Stomach (tissue), 9 donors: Measurements from ENCODE around the gene CLEC5A. TPM values are rescaled to one million over a fixed set of nuclear protein-coding genes. Genes with fewer than 3 reads are reported as not detected.

Experiments
- DNase-seq, 2 donors: peaks; one replicate each; pipeline versions ENCODE4 v3.0.0 to v3.0.0-alpha.2; 2013 to 2019
- H3K27ac ChIP-seq, 5 donors: fragments of 200-600 bp in 4 of 5; sonication (generic) in 4 of 5; one replicate each; pipeline ENCODE4 v1.5.1; 2013 to 2019; ENCODE audit warnings: mild to moderate bottlenecking in 1 of 5, moderate library complexity in 1 of 5
- H3K27me3 ChIP-seq, 3 donors: fragments of 200-600 bp; sonication (generic); one replicate each; pipeline ENCODE4 v1.5.1; 2017 to 2019; ENCODE audit warnings: mixed run types in 1 of 3
- H3K36me3 ChIP-seq, 4 donors: fragments of 200-600 bp; sonication (generic); 1 replicate in 3 of 4; 2 replicates in 1 of 4; pipeline ENCODE4 v1.5.1; 2016 to 2019
- H3K4me1 ChIP-seq, 4 donors: fragments of 200-600 bp; sonication (generic); one replicate each; pipeline ENCODE4 v1.5.1; 2016 to 2019
- H3K4me3 ChIP-seq, 4 donors: fragments of 200-600 bp; sonication (generic) in 3 of 4; one replicate each; pipeline ENCODE4 v1.5.1; 2016 to 2019; ENCODE audit warnings: mild to moderate bottlenecking in 1 of 4
- H3K9me3 ChIP-seq, 4 donors: fragments of 200-600 bp; sonication (generic); one replicate each; pipeline ENCODE4 v1.5.1; 2016 to 2019
- CTCF ChIP-seq, 7 experiments: fragments of 450-650 bp in 4 of 7; fragments of 200-600 bp in 3 of 7; sonication (generic) in 3 of 7; IDR thresholded peaks; one replicate each; pipeline ENCODE4 v1.5.1; 2016 to 2019; ENCODE audit warnings: antibody characterized with exemption in 7 of 7, control low read depth in 2 of 7, mild to moderate bottlenecking in 1 of 7
- EP300 ChIP-seq: sonication (generic); formaldehyde crosslinking; IDR thresholded peaks from one replicate; pipeline ENCODE4 v1.6.1; 2017; ENCODE audit warnings: antibody characterized with exemption
- POLR2A ChIP-seq, 4 donors: fragments of 450-650 bp; IDR thresholded peaks; one replicate each; pipeline ENCODE4 v1.6.1; 2016; ENCODE audit warnings: antibody characterized with exemption in 4 of 4, control low read depth in 2 of 4, mild to moderate bottlenecking in 1 of 4, moderate library complexity in 1 of 4
- POLR2AphosphoS5 ChIP-seq, 3 donors: sonication (generic); formaldehyde crosslinking; IDR thresholded peaks; one replicate each; pipeline ENCODE4 v1.6.1; 2016; ENCODE audit warnings: antibody characterized with exemption in 3 of 3
- WGBS, 5 donors: extraction: QIAGEN DNeasy Blood & Tissue Kit in 3 of 5; methylation state at CpG; one replicate each; pipeline versions ENCODE4 v1.1.5 to v1.1.7; 2013 to 2018; 5-methylcytosine and 5-hydroxymethylcytosine counted together
- intact Hi-C: fragments of 100-400 bp; cut with DNase I; formaldehyde crosslinking; loops from one replicate; pipeline ENCODE4 v1.15.1; 2023; ENCODE audit warnings: low total_unique reads
- polyA plus RNA-seq, 3 donors: library from polyadenylated mRNA; stranded (reverse); fragments of 200-250 nt; gene quantifications; one replicate each; pipeline ENCODE4 v1.2.3, GENCODE V29; 2013
- total RNA-seq, 5 donors: library from RNA; depleted of rRNA; stranded (reverse); fragments of >200 nt; gene quantifications; one replicate each; pipeline versions ENCODE4 v1.1.0 to v1.2.3, GENCODE V29; 2014 to 2016
- donor health status: healthy with polysubstance abuse.
- donor health status: Bipolar disorder and iron deficiency.
- donor health status: healthy.

Gene CLEC5A
- total and polyA plus RNA-seq, 8 donors = 0.10 to 1.4 (median 0.31) TPM; not detected in 3

- H3K4me1 ChIP-seq = no peaks in the 10 kb centered on the region
- WGBS, 5 donors = 79 to 88% (median 86%) methylated on average over 2 to 3 of the region's 3 CpGs
- intact Hi-C loops = no loop called here
- TF ChIP-seq EP300 (no peak), CTCF (IDR thresholded peaks at IDR 0.05) (no peak), POLR2AphosphoS5 (IDR thresholded peaks at IDR 0.05) (no peak), POLR2A (IDR thresholded peaks at IDR 0.05) (no peak)
- no peak for DNase-seq
- H3K9me3 ChIP-seq = peaks cover 0 to 30% (median 3%) of the 10 kb centered on the region in 4 donors
- no peak overlapping the region for H3K27ac ChIP-seq
- no peaks in the 10 kb centered on the region for H3K36me3 ChIP-seq
- no peaks in the 10 kb centered on the region for H3K27me3 ChIP-seq
- no peak overlapping the region for H3K4me3 ChIP-seq
Measured at GRCh38 chr7:141877365-141877764, 69.4 kb downstream of the CLEC5A start.

Other genes with a start within 250 kb of the CLEC5A start
- 10 to 100 TPM; 10.5 to 80.2 (median 47.2) TPM for gene DENND11, start 244.8 kb downstream of the CLEC5A start, total RNA-seq
- gene DENND11, start 244.8 kb downstream of the CLEC5A start, polyA plus RNA-seq = 10 to 100 TPM in 1 of 3 donors, 1 to 10 TPM in 2; 5.8 to 13.0 (median 9.5) TPM
- gene WEE2, start 238.6 kb downstream of the CLEC5A start, total RNA-seq = under 1 TPM in 1 of 5 donors, not detected in 4; 0.37 TPM
- gene WEE2, start 238.6 kb downstream of the CLEC5A start, polyA plus RNA-seq = not detected
- 100 to 1,000 TPM in 1 of 5 donors, 10 to 100 TPM in 4; 17.4 to 145 (median 59.8) TPM for gene SSBP1, start 208.6 kb downstream of the CLEC5A start, total RNA-seq
- gene SSBP1, start 208.6 kb downstream of the CLEC5A start, polyA plus RNA-seq = 100 to 1,000 TPM; 169 to 207 (median 198) TPM
- 1 to 10 TPM in 2 of 5 donors, under 1 TPM in 1, not detected in 2; 0.58 to 5.7 (median 4.4) TPM for gene TAS2R3, start 182.9 kb downstream of the CLEC5A start, total RNA-seq
- not detected for gene TAS2R3, start 182.9 kb downstream of the CLEC5A start, polyA plus RNA-seq
- 1 to 10 TPM in 3 of 5 donors, under 1 TPM in 1, not detected in 1; 0.58 to 3.7 (median 1.2) TPM for gene TAS2R4, start 170.3 kb downstream of the CLEC5A start, total RNA-seq
- gene TAS2R4, start 170.3 kb downstream of the CLEC5A start, polyA plus RNA-seq = under 1 TPM in 1 of 3 donors, not detected in 2; 0.23 TPM
- 10 to 100 TPM in 1 of 5 donors, 1 to 10 TPM in 3, not detected in 1; 4.4 to 45.5 (median 9.0) TPM for gene TAS2R5, start 156.8 kb downstream of the CLEC5A start, total RNA-seq
- 1 to 10 TPM in 1 of 3 donors, under 1 TPM in 1, not detected in 1; 0.92 to 1.1 TPM for gene TAS2R5, start 156.8 kb downstream of the CLEC5A start, polyA plus RNA-seq
- not detected for gene PRSS37, start 105.5 kb downstream of the CLEC5A start, total RNA-seq
- not detected for gene PRSS37, start 105.5 kb downstream of the CLEC5A start, polyA plus RNA-seq
- not detected for gene OR9A4, start 30.6 kb downstream of the CLEC5A start, total RNA-seq
- gene OR9A4, start 30.6 kb downstream of the CLEC5A start, polyA plus RNA-seq = not detected
- gene TAS2R38, start 26.8 kb upstream of the CLEC5A start, total RNA-seq = not detected
- gene TAS2R38, start 26.8 kb upstream of the CLEC5A start, polyA plus RNA-seq = not detected
- gene MGAM, start 48.9 kb upstream of the CLEC5A start, total RNA-seq = 1 to 10 TPM in 3 of 5 donors, under 1 TPM in 1, not detected in 1; 0.43 to 3.6 (median 2.9) TPM
- under 1 TPM; 0.15 to 0.78 (median 0.75) TPM for gene MGAM, start 48.9 kb upstream of the CLEC5A start, polyA plus RNA-seq
- gene MGAM2, start 164.7 kb upstream of the CLEC5A start, total RNA-seq = 1 to 10 TPM in 3 of 5 donors, not detected in 2; 1.1 to 2.9 (median 1.2) TPM
- gene MGAM2, start 164.7 kb upstream of the CLEC5A start, polyA plus RNA-seq = under 1 TPM in 2 of 3 donors, not detected in 1; 0.05 to 0.12 TPM